ENCODE data around the gene JKAMP.

Gene JKAMP

GRCh38 chr14:59474172-59474571 is 10.1 kb upstream of the JKAMP start:
- H3K79me2 ChIP-seq (ENCODE audit: insufficient read depth, low read length), result no peaks in the 10 kb centered on the region
- TF ChIP-seq CTCF (IDR thresholded peaks at IDR 0.05; ENCODE audit: low read length), result no peak
- TF ChIP-seq EZH2 (IDR thresholded peaks at IDR 0.05; ENCODE audit: borderline replicate concordance, low read length), result no peak

GRCh38 chr14:59475709-59476108 is 8.6 kb upstream of the JKAMP start:
- Histone ChIP-seq H3K4me3 (ENCODE audit: low read depth, low read length, poor library complexity, severe bottlenecking) (no peak overlapping the region), H3F3A (ENCODE audit: insufficient read depth, low read length) (no peaks in the 10 kb centered on the region), H2AFZ (ENCODE audit: low read length) (no peak overlapping the region), H3K4me2 (ENCODE audit: low read length) (no peak overlapping the region), H3K79me2 (ENCODE audit: insufficient read depth, low read length) (no peaks in the 10 kb centered on the region), H3K27me3 (ENCODE audit: insufficient read depth, low read length) (no peaks in the 10 kb centered on the region), H3K27ac (ENCODE audit: low read depth, low read length, poor library complexity, severe bottlenecking) (no peak overlapping the region), H3K36me3 (ENCODE audit: insufficient read depth, low read length) (peaks cover 39% of the 10 kb centered on the region; the same call in 1 of the 2 replicates), H3K9ac (ENCODE audit: low read length) (no peak overlapping the region), H3K9me2 (ENCODE audit: low read depth, low read length) (no peaks in the 10 kb centered on the region), H3K4me1 (ENCODE audit: insufficient read depth, low read length, severe bottlenecking) (peaks cover 5% of the 10 kb centered on the region), H4K20me1 (ENCODE audit: insufficient read depth, low read length) (no peaks in the 10 kb centered on the region), H3K9me3 (ENCODE audit: low read length) (no peaks in the 10 kb centered on the region)
- TF ChIP-seq EZH2 (IDR thresholded peaks at IDR 0.05; ENCODE audit: borderline replicate concordance, low read length) (no peak), CTCF (IDR thresholded peaks at IDR 0.05; ENCODE audit: low read length) (no peak)

More at GRCh38 chr14:59474172-59474571, 10.1 kb upstream of the JKAMP start:
- Histone ChIP-seq H4K20me1 (ENCODE audit: insufficient read depth, low read length) (no peaks in the 10 kb centered on the region), H3K4me1 (ENCODE audit: insufficient read depth, low read length, severe bottlenecking) (no peaks in the 10 kb centered on the region), H3K36me3 (ENCODE audit: insufficient read depth, low read length) (peaks cover 39% of the 10 kb centered on the region; the same call in 1 of the 2 replicates), H3K4me3 (ENCODE audit: low read depth, low read length, poor library complexity, severe bottlenecking) (no peak overlapping the region), H3K4me2 (ENCODE audit: low read length) (no peak overlapping the region), H3K27me3 (ENCODE audit: insufficient read depth, low read length) (no peaks in the 10 kb centered on the region), H3F3A (ENCODE audit: insufficient read depth, low read length) (no peaks in the 10 kb centered on the region), H2AFZ (ENCODE audit: low read length) (no peak overlapping the region), H3K9ac (ENCODE audit: low read length) (no peak overlapping the region), H3K9me2 (ENCODE audit: low read depth, low read length) (no peaks in the 10 kb centered on the region), H3K27ac (ENCODE audit: low read depth, low read length, poor library complexity, severe bottlenecking) (no peak overlapping the region), H3K9me3 (ENCODE audit: low read length) (no peaks in the 10 kb centered on the region)

GRCh38 chr14:59478540-59478939 is 5.8 kb upstream of the JKAMP start:
- Histone ChIP-seq H3K4me3 (ENCODE audit: low read depth, low read length, poor library complexity, severe bottlenecking) (no peak overlapping the region), H3K9ac (ENCODE audit: low read length) (no peak overlapping the region), H3K27me3 (ENCODE audit: insufficient read depth, low read length) (no peaks in the 10 kb centered on the region), H4K20me1 (ENCODE audit: insufficient read depth, low read length) (no peaks in the 10 kb centered on the region), H3K27ac (ENCODE audit: low read depth, low read length, poor library complexity, severe bottlenecking) (no peak overlapping the region), H3K4me1 (ENCODE audit: insufficient read depth, low read length, severe bottlenecking) (peaks cover 33% of the 10 kb centered on the region), H3K36me3 (ENCODE audit: insufficient read depth, low read length) (peaks cover 33% of the 10 kb centered on the region; the same call in 1 of the 2 replicates), H3K79me2 (ENCODE audit: insufficient read depth, low read length) (no peaks in the 10 kb centered on the region), H3K9me3 (ENCODE audit: low read length) (no peaks in the 10 kb centered on the region), H2AFZ (ENCODE audit: low read length) (no peak overlapping the region), H3K9me2 (ENCODE audit: low read depth, low read length) (no peaks in the 10 kb centered on the region), H3F3A (ENCODE audit: insufficient read depth, low read length) (no peaks in the 10 kb centered on the region), H3K4me2 (ENCODE audit: low read length) (no peak overlapping the region)
- TF ChIP-seq CTCF (IDR thresholded peaks at IDR 0.05; ENCODE audit: low read length), result no peak
- no peak for TF ChIP-seq EZH2 (IDR thresholded peaks at IDR 0.05; ENCODE audit: borderline replicate concordance, low read length)

Measured in OCI-LY1 (cell line).